Measurements from ENCODE around the gene MARCHF3.

MARCHF3 gene

GRCh38 chr5:126987271-126987899 lies 43.0 kb downstream of the MARCHF3 start:
- no peak for DNase-seq

GRCh38 chr5:126984632-126985031 lies 45.7 kb downstream of the MARCHF3 start:
- no peak for DNase-seq

GRCh38 chr5:126983874-126984266 lies 46.5 kb downstream of the MARCHF3 start:
- no peak for DNase-seq

- no peak for DNase-seq
These were observed 47.2 kb downstream of the MARCHF3 start for GRCh38 chr5:126982926-126983873.

- DNase-seq: no peak
These were observed 48.2 kb downstream of the MARCHF3 start for GRCh38 chr5:126982202-126982601.

GRCh38 chr5:126981701-126982100 lies 48.7 kb downstream of the MARCHF3 start:
- DNase-seq: no peak

GRCh38 chr5:126981222-126981621 lies 49.1 kb downstream of the MARCHF3 start:
- DNase-seq: no peak

GRCh38 chr5:126978258-126978657 lies 52.1 kb downstream of the MARCHF3 start:
- no peak for DNase-seq

GRCh38 chr5:126976520-126977172 lies 53.7 kb downstream of the MARCHF3 start:
- no peak for DNase-seq

GRCh38 chr5:126975796-126976195 lies 54.6 kb downstream of the MARCHF3 start:
- DNase-seq: no peak

GRCh38 chr5:126973193-126973592 lies 57.2 kb downstream of the MARCHF3 start:
- no peak for DNase-seq

- DNase-seq: no peak
These were observed 58.1 kb downstream of the MARCHF3 start for GRCh38 chr5:126972062-126972895.

GRCh38 chr5:126971455-126972031 lies 58.8 kb downstream of the MARCHF3 start:
- DNase-seq: no peak

- no peak for DNase-seq
These were observed 59.8 kb downstream of the MARCHF3 start for GRCh38 chr5:126970517-126971017.

GRCh38 chr5:126969548-126969947 lies 60.8 kb downstream of the MARCHF3 start:
- DNase-seq: no peak

- no peak for DNase-seq
These were observed 62.4 kb downstream of the MARCHF3 start for GRCh38 chr5:126967808-126968466.

- no peak for DNase-seq
These were observed 64.9 kb downstream of the MARCHF3 start for GRCh38 chr5:126965487-126965886.

- no peak for DNase-seq
These were observed 65.3 kb downstream of the MARCHF3 start for GRCh38 chr5:126965061-126965475.

GRCh38 chr5:126963822-126964375 lies 66.5 kb downstream of the MARCHF3 start:
- no peak for DNase-seq

- DNase-seq: no peak
These were observed 68.7 kb downstream of the MARCHF3 start for GRCh38 chr5:126961702-126962101.

Data from amygdala (tissue), 56 donors.